Mesothelial cell of epicardium (in vitro differentiated cells): ENCODE results near the gene FFAR2. TPM values are rescaled to one million over a fixed set of nuclear protein-coding genes. Genes with fewer than 3 reads are reported as not detected.

Experiments
- DNase-seq, 2 experiments: peaks; one replicate each; pipeline ENCODE4 v3.0.0; 2021; ENCODE audit warnings: low spot score in 2 of 2; ENCODE audit not compliant: unreplicated experiment in 2 of 2
- H3K27ac Mint-ChIP-seq: 2 replicates; pipeline ENCODE4 v1.8.0; 2021; ENCODE audit warnings: mixed read lengths
- H3K27me3 Mint-ChIP-seq: 2 replicates; pipeline ENCODE4 v1.8.0; 2021; ENCODE audit warnings: low read depth, mixed read lengths
- H3K36me3 Mint-ChIP-seq: 2 replicates; pipeline ENCODE4 v1.8.0; 2021; ENCODE audit warnings: mixed read lengths
- H3K4me1 Mint-ChIP-seq: 2 replicates; pipeline ENCODE4 v1.8.0; 2021; ENCODE audit warnings: mixed read lengths
- H3K4me3 Mint-ChIP-seq: 2 replicates; pipeline ENCODE4 v1.8.0; 2021; ENCODE audit warnings: mild to moderate bottlenecking, moderate library complexity, mixed read lengths
- H3K9me3 Mint-ChIP-seq: 2 replicates; pipeline ENCODE4 v1.8.0; 2021; ENCODE audit warnings: mixed read lengths
- total RNA-seq: library from RNA; stranded (reverse); gene quantifications from 3 replicates; pipeline ENCODE4 v1.2.1, GENCODE V29; 2021
- TF ChIP-seq, protein P1 (sequence below): fragments of 200-600 bp; sonication (generic); IDR thresholded peaks from one replicate; pipeline ENCODE4 v1.5.0; 2021; ENCODE audit warnings: antibody characterized with exemption; ENCODE audit not compliant: unreplicated experiment

FFAR2 gene
- total RNA-seq, 1 donor from 2014 or later: not detected

DNA sequence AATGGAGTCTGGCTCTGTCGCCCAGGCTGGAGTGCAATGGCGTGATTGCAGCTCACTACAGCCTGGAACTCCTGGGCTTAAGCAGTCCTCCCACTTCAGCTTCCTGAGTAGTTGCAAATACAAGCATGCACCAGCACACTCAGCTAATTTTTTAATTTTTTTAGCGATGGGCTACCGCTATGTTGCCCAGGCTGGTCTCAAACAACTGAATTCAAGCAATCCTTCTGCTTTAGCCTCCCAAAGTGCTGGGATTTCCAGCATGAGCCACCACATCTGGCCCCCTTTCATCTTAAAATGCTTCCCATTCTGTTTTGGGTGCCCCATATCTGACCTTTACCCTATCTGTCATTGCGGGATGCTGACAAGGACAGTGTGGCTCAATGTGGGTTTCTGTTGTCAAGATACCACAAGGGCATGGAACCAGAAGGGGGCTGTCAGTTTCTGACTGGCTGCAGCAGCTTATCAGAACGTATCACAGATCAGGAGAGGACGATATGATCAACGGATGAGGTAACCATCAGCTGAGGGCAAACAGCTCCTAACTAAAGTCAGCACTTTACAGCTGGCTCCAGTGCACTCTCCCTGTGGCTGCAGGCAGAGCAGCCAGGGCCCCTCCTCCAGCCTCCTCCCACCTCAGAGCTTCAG is 44.8 kb upstream of the FFAR2 start:
- Mint-ChIP-seq H3K9me3 (no peaks in the 10 kb centered on the region), H3K27me3 (peaks cover 11% of the 10 kb centered on the region), H3K4me3 (no peak overlapping the region), H3K4me1 (peaks cover 2% of the 10 kb centered on the region), H3K27ac (no peak overlapping the region), H3K36me3 (no peaks in the 10 kb centered on the region)
- DNase-seq: no peak
- TF ChIP-seq, protein P1, sequence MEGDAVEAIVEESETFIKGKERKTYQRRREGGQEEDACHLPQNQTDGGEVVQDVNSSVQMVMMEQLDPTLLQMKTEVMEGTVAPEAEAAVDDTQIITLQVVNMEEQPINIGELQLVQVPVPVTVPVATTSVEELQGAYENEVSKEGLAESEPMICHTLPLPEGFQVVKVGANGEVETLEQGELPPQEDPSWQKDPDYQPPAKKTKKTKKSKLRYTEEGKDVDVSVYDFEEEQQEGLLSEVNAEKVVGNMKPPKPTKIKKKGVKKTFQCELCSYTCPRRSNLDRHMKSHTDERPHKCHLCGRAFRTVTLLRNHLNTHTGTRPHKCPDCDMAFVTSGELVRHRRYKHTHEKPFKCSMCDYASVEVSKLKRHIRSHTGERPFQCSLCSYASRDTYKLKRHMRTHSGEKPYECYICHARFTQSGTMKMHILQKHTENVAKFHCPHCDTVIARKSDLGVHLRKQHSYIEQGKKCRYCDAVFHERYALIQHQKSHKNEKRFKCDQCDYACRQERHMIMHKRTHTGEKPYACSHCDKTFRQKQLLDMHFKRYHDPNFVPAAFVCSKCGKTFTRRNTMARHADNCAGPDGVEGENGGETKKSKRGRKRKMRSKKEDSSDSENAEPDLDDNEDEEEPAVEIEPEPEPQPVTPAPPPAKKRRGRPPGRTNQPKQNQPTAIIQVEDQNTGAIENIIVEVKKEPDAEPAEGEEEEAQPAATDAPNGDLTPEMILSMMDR: no peak

DNA sequence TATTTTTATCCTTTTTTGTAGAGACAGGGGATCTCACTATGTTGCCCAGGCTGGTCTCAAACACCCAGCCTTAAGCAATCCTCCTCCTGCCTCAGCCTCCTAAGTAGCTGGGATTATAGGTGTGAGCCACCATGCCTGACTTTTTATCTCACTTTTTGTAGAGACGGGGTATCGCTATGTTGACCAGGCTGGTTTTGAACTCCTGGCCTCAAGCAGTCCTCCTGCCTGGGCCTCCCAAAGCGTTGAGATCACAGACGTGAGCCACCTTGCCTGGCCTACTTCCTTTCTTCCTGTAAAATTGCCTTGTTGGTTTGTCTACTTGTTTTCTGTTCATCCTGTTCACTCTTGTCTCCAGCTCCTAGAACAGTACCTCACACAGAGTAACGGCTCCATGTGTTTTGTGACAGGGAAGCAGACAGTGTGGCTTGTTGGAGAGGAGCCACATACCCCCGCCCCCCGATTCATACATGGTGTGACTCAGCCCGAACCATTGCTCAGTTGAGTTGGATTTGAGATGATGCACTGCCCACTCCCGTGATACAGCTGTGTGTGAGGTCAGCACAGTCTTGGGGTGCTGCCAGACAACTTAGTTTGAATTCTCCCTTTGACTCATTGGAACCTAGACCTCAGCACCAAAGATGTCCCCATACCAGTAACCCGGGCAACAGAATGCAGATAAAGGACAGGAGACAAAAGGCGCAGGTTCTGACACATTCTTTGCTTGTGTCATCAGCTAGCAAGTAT is 43.0 kb upstream of the FFAR2 start:
- Mint-ChIP-seq H3K27ac (no peak overlapping the region), H3K36me3 (no peaks in the 10 kb centered on the region)

DNA sequence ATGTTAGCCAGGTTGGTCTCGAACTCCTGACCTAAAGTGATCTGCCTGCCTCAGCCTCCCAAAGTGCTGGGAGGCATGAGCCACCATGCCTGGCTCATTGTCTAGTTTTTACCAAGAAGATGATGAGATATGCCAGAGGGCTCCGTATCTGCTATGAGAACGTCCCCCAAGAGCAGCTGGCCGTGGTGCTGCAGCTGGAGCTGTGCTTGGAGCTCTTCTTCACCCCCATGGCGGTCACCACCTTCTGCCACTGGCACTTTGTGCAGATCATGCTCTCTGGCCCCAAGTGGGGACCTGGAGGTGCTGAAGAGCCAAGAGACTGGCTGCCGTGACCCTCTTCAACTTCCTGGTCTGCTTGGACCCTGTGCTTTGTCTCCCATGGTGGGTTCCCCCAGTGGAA is 40.4 kb upstream of the FFAR2 start:
- no peak for DNase-seq
- H3K4me3 Mint-ChIP-seq: no peak overlapping the region
- H3K27ac Mint-ChIP-seq: no peak overlapping the region
- TF ChIP-seq, protein P1: no peak
- H3K36me3 Mint-ChIP-seq: no peaks in the 10 kb centered on the region
- H3K9me3 Mint-ChIP-seq: no peaks in the 10 kb centered on the region
- H3K4me1 Mint-ChIP-seq: peaks cover 8% of the 10 kb centered on the region
- H3K27me3 Mint-ChIP-seq: peaks cover 32% of the 10 kb centered on the region

More for the DNA sequence above, 43.0 kb upstream of the FFAR2 start:
- no peak for DNase-seq
- Mint-ChIP-seq H3K9me3 (no peaks in the 10 kb centered on the region), H3K4me3 (no peak overlapping the region), H3K4me1 (peaks cover 5% of the 10 kb centered on the region), H3K27me3 (peaks cover 19% of the 10 kb centered on the region)
- TF ChIP-seq, protein P1: no peak

DNA sequence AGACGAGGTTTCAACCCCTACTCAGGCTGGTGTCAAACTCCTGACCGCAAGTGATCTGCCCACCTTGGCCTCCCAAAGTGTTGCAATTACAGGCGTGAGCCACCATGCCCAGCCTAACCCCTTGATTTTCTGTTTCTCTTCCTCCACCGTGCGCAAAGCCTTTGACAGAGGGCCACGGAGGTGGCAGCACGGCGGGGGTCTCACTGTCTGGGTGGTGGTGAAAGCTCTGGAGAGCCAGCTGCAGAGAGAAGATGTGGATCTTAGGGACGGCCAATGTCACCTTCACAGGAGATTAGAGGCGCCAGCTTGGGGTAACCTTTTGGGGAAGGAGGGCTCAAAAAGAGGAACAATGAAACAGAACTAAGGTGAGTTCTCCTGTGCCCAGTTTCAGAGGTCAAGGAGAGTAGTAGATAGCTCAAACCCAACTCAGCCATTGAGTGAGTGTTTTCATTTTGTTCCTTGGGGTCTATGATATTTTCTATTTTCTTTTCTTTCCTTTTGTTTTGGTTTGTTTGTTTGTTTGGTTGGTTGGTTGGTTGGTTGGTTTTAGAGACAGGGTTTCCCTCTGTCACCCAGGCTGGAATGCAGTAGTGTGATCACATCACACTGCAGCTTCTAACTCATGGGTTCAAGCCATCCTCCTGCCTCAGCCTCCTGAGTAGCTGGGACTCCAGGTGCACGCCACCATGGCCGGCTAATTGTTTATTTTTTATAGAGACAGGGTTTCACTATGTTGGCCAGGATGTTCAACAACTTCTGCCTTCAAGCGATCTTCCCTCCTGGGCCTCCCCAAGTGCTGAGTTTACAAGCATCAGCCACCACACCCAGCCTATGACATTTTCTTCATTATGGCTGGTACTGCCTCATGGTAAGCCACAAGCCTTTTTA is 39.5 kb upstream of the FFAR2 start:
- no peak for DNase-seq
- TF ChIP-seq, protein P1: no peak
- peaks cover 8% of the 10 kb centered on the region for H3K4me1 Mint-ChIP-seq
- no peak overlapping the region for H3K4me3 Mint-ChIP-seq
- no peaks in the 10 kb centered on the region for H3K36me3 Mint-ChIP-seq
- H3K27ac Mint-ChIP-seq: no peak overlapping the region
- H3K9me3 Mint-ChIP-seq: no peaks in the 10 kb centered on the region
- H3K27me3 Mint-ChIP-seq: peaks cover 38% of the 10 kb centered on the region

DNA sequence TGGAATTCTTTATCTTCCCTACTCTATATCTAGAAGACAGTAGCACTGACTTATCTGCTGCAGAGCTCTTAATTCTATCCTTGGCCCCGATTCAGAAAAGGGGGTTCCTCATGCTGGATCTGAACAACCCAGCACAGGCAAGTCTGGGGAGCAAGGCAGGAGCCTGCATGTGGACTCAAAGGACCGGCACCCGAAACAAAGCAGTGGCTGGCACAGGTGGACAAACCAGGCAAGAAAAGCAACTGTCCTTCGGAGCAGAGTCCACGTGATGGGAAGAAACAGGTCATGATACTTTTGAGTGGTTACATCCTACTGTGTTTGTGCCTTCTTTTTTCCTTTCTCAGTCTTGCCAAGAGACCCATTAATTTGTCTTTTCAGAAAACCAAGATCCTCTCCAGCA is 38.9 kb upstream of the FFAR2 start:
- H3K4me1 Mint-ChIP-seq: peaks cover 8% of the 10 kb centered on the region
- DNase-seq: no peak
- H3K27me3 Mint-ChIP-seq: peaks cover 42% of the 10 kb centered on the region
- H3K36me3 Mint-ChIP-seq: no peaks in the 10 kb centered on the region
- TF ChIP-seq, protein P1: no peak
- H3K27ac Mint-ChIP-seq: no peak overlapping the region
- H3K4me3 Mint-ChIP-seq: no peak overlapping the region
- H3K9me3 Mint-ChIP-seq: no peaks in the 10 kb centered on the region
